Bronchus fibroblast of lung (primary cell): ENCODE results near the gene ZNF414. TPM values are rescaled to one million over a fixed set of nuclear protein-coding genes. Genes with fewer than 3 reads are reported as not detected.

Source experiments
- total RNA-seq: library from RNA; depleted of rRNA; stranded (reverse); fragments of >200 nt; gene quantifications from 2 replicates; pipeline ENCODE4 v1.2.3, GENCODE V29; 2015

Gene ZNF414
- 3.5 and 3.7 TPM in 2 replicates for total RNA-seq

GRCh38 chr19:8513687-8514504, at the start of gene ZNF414:
Gene ZNF414, minus strand, starts transcription at chr19:8514167. Its CDS starts 121 bp downstream, at chr19:8514046.

Other genes with a start within 250 kb of the ZNF414 start
- 87.0 and 92.6 TPM in 2 replicates for gene CD320, start 205.8 kb downstream of the ZNF414 start, total RNA-seq
- 51.6 and 59.5 TPM in 2 replicates for gene NDUFA7, start 192.8 kb downstream of the ZNF414 start, total RNA-seq
- 362 and 493 TPM in 2 replicates for gene RPS28, start 192.7 kb downstream of the ZNF414 start, total RNA-seq
- 0.15 and 0.17 TPM in 2 replicates for gene KANK3, start 170.9 kb downstream of the ZNF414 start, total RNA-seq
- 0.17 and 0.59 TPM in 2 replicates for gene ANGPTL4, start 150.0 kb downstream of the ZNF414 start, total RNA-seq
- 8.9 and 12.9 TPM in 2 replicates for gene RAB11B, start 123.8 kb downstream of the ZNF414 start, total RNA-seq
- 34.5 and 47.1 TPM in 2 replicates for gene MARCHF2, start 100.9 kb downstream of the ZNF414 start, total RNA-seq
- 69.4 and 83.1 TPM in 2 replicates for gene HNRNPM, start 69.2 kb downstream of the ZNF414 start, total RNA-seq
- not detected in 2 replicates for gene PRAM1, start 11.5 kb downstream of the ZNF414 start, total RNA-seq
- gene MYO1F, start 63.3 kb upstream of the ZNF414 start, total RNA-seq = 0.15 and 1.0 TPM in 2 replicates
- gene ADAMTS10, start 96.5 kb upstream of the ZNF414 start, total RNA-seq = 3.0 and 3.7 TPM in 2 replicates
- not detected in 2 replicates for gene NFILZ, start 116.5 kb upstream of the ZNF414 start, total RNA-seq
- gene ACTL9, start 184.6 kb upstream of the ZNF414 start, total RNA-seq = not detected in 2 replicates
- not detected in 2 replicates for gene OR2Z1, start 207.5 kb upstream of the ZNF414 start, total RNA-seq